CD4-positive, alpha-beta T cell treated with Interleukin-4 for 1 hour (primary cell): ENCODE measurements around the gene PTGES3.
A peak's percentile ranks its signal among the peaks of the same experiment; 100 is the strongest.
"Not testable (repeated sequence)": the region's sequence is repeated elsewhere in the genome, so short reads cannot be mapped to it uniquely, and the experiment has no call there.

ENCODE experiments used
- DNase-seq, 2 donors: peaks; one replicate each; pipeline ENCODE4 v3.0.0-alpha.2; 2020 to 2022

Gene PTGES3

GRCh38 chr12:56704522-56704921 lies 16.4 kb upstream of the PTGES3 start:
- not testable (repeated sequence) for DNase-seq

GRCh38 chr12:56699020-56699661 lies 11.1 kb upstream of the PTGES3 start:
- no peak for DNase-seq

- no peak for DNase-seq
These were observed 7.4 kb upstream of the PTGES3 start for GRCh38 chr12:56695327-56696101.

- no peak for DNase-seq
These were observed 6.1 kb upstream of the PTGES3 start for GRCh38 chr12:56694161-56694560.

- DNase-seq = no peak
These were observed 694 bp upstream of the PTGES3 start for GRCh38 chr12:56688846-56689109.

- DNase-seq = peak; percentile 71 to 75
These were observed 608 bp downstream of the PTGES3 start for GRCh38 chr12:56687223-56688128.

GRCh38 chr12:56684745-56685359 lies 3.2 kb downstream of the PTGES3 start:
- DNase-seq = peak in 1 of 2 donors; percentile 34

- no peak for DNase-seq
These were observed 5.8 kb downstream of the PTGES3 start for GRCh38 chr12:56682323-56682722.

GRCh38 chr12:56679883-56680575 lies 8.1 kb downstream of the PTGES3 start:
- DNase-seq = peak in 1 of 2 donors; percentile 33

GRCh38 chr12:56678852-56679251 lies 9.2 kb downstream of the PTGES3 start:
- no peak for DNase-seq

GRCh38 chr12:56677680-56678079 lies 10.4 kb downstream of the PTGES3 start:
- no peak for DNase-seq

GRCh38 chr12:56676851-56677580 lies 11.1 kb downstream of the PTGES3 start:
- DNase-seq = peak in 1 of 2 donors; percentile 32

- DNase-seq = no peak
These were observed 16.5 kb downstream of the PTGES3 start for GRCh38 chr12:56671608-56672007.

GRCh38 chr12:56670836-56671235 lies 17.2 kb downstream of the PTGES3 start:
- DNase-seq = no peak

GRCh38 chr12:56668197-56668457 lies 20.0 kb downstream of the PTGES3 start:
- no peak for DNase-seq

- DNase-seq = no peak
These were observed 26.0 kb downstream of the PTGES3 start for GRCh38 chr12:56661979-56662638.

GRCh38 chr12:56661560-56661959 lies 26.5 kb downstream of the PTGES3 start:
- DNase-seq = no peak

- no peak for DNase-seq
These were observed 29.2 kb downstream of the PTGES3 start for GRCh38 chr12:56658921-56659320.

GRCh38 chr12:56657416-56658379 lies 30.4 kb downstream of the PTGES3 start:
- DNase-seq = no peak

GRCh38 chr12:56653781-56654180 lies 34.3 kb downstream of the PTGES3 start:
- DNase-seq = not testable (repeated sequence)
